ENCODE measurements around the gene SRP9. TPM values are rescaled to one million over a fixed set of nuclear protein-coding genes. Genes with fewer than 3 reads are reported as not detected.
"Not testable (repeated sequence)": the region's sequence is repeated elsewhere in the genome, so short reads cannot be mapped to it uniquely, and the experiment has no call there.

SRP9 gene
- total RNA-seq, 1 donor from 2014 or later: 368 TPM

DNA sequence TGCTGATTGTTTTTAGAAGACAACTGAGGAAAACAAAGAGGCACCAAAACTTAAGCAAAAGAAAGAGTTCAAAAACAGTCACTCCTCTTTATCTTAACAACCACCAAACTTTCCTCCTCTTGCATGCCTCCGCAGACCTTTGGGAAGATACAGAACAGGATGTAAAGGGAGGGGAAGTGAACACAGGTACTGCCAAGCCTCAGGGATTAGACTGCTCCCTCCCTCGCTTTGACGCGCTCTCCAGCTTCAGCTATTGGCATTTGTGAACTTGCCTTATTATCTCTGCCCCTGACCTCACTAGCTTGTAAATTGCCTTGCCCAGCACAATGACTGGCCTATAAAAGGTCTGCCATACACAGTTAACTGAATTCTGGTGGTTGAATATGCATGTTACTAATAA is 4.8 kb upstream of the SRP9 start:
- DNase-seq (ENCODE audit: low spot score in 2 of 2) (no peak), FAIRE-seq (no peak)

GRCh38 chr1:225774281-225775147 is 3.1 kb upstream of the SRP9 start:
- no peak for FAIRE-seq

DNA sequence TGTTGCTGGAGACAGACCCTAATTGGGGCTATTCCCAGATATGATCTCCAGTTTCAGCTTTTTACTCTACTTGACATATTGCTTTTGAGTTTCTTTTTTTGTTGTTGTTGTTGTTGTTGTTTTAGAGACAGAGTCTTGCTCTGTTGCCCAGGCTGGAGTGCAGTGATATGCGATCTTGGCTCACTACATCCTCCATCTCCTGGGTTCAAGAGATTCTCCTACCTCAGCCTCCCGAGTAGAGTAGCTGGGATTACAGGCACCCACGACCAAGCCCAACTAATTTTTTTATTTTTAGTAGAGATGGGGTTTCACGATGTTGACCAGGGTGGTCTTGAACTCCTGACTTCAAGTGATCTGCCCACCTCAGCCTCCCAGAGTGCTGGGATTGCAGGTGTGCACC is 1.3 kb upstream of the SRP9 start:
- FAIRE-seq: no peak
- no peak for DNase-seq (ENCODE audit: low spot score in 2 of 2)

More at GRCh38 chr1:225774281-225775147, 3.1 kb upstream of the SRP9 start:
- DNase-seq (ENCODE audit: low spot score in 2 of 2): no peak

GRCh38 chr1:225777058-225777582 is 506 bp upstream of the SRP9 start:
- no peak for DNase-seq (ENCODE audit: low spot score in 2 of 2)
- no peak for FAIRE-seq

DNA sequence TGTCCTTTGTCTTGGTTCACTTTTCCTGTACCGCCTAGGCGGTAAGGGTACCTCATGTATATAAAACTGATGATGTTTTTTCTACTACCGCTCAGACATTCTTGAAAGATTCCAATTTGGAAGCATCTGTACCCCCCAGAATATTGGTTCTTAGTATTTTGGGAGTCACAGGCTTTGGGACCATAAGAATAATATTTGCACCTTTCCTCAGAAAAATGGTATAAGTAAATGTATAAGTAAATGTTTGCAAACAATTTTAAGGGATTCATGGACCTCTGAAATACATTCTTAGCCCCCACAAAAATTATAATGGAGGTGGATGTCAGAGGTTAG is 677 bp downstream of the SRP9 start:
- FAIRE-seq (no peak), DNase-seq (ENCODE audit: low spot score in 2 of 2) (no peak)

- not testable (repeated sequence) for FAIRE-seq; DNase-seq (ENCODE audit: low spot score in 2 of 2)
Measured at GRCh38 chr1:225779165-225779564, 1.5 kb downstream of the SRP9 start.

DNA sequence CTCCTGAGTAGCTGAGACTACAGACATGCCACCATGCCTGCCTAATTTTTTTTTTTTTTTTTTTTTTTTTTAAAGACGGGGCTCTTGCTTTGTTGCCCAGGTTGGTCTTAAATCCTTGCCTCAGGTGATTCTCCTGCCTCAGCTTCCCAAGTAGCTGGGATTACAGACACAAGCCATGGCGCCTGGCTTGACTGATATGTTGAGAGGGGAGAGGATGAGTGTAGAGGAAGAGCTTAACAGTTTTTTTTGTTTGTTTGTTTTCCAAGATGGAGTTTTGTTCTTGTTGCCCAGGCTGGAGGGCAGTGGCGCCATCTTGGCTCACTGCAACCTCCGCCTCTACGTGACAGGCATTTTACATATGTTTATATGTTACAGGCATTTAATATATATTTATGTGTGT is 2.5 kb downstream of the SRP9 start:
- FAIRE-seq (no peak), DNase-seq (ENCODE audit: low spot score in 2 of 2) (no peak)

DNA sequence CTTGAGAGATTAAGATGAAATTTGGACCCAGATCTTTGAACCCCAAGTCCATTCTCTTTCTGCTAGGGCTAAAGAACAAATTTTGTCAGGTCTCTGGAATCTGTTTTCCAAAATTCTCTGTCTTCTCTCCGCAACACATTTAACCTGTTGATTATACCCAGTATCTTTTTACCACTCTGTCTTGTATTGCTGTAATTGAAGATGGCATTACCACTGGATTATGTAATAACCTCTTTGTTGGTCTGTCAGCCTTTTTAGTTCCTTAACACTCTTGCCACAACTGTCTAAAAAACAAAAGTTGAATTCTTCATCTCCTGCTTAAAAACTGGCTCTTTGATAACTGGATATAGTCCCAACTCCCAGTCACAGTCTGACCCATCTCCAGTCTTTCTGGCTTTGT is 3.0 kb downstream of the SRP9 start:
- FAIRE-seq: no peak
- no peak for DNase-seq (ENCODE audit: low spot score in 2 of 2)

DNA sequence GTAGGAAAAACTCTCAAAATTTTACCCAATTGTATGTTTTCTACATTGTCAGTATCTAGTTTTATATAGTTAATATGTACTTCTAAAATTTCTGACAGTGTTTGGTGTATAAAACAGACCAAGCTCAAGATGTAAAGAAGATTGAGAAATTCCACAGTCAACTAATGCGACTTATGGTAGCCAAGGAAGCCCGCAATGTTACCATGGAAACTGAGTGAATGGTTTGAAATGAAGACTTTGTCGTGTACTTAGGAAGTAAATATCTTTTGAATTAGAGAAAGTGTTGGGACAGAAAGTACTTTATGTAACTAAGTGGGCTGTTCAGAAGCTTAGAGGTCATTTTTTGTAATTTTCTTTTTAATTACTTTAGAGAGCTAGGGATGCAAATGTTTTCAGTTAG is 11.5 kb downstream of the SRP9 start:
- not testable (repeated sequence) for DNase-seq (ENCODE audit: low spot score in 2 of 2); FAIRE-seq

DNA sequence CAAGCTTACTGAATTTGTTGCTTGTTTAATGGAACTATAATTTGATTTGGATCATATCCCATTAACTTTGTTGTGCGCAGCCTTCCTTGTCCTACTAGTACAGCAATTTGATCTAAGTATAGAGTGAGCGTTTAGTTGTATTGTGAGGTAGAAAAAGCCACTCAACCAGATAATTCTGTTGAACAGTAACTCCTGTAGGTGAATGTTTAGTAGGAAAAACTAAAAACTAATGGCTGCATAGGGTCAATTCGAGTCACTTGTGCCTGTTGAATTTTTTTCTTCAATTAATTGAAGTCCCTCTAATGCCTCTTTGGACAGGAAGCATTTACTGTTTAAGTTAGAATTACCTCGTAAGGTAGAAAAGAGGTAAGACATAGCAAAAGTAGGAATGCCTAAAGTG is 17.3 kb downstream of the SRP9 start:
- DNase-seq (ENCODE audit: low spot score in 2 of 2) (no peak), FAIRE-seq (no peak)

- not testable (repeated sequence) for FAIRE-seq; DNase-seq (ENCODE audit: low spot score in 2 of 2)
Measured at GRCh38 chr1:225796097-225796496, 18.5 kb downstream of the SRP9 start.

DNA sequence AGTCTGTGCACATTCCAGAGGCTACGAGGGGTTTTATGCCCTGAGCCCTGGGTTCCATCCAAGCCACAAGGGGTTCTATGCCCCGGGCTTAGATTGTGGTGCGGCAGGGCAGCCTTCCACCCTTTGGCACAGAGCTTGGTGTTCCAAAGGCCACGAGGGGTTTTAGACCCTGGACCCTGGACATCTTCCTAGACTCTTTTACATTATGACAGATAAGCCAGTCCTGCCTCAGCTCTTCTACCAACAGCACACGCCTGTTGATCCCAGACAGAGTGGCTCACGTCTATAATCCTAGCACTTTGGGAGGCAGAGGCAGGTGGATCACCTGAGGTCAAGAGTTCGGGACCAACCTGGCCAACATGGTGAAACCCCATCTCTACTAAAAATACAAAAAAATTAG is 23.5 kb downstream of the SRP9 start:
- FAIRE-seq: not testable (repeated sequence)

GRCh38 chr1:225806249-225806648 is 28.6 kb downstream of the SRP9 start:
- DNase-seq (ENCODE audit: low spot score in 2 of 2) (no peak), FAIRE-seq (no peak)

More for the DNA sequence above, 23.5 kb downstream of the SRP9 start:
- DNase-seq (ENCODE audit: low spot score in 2 of 2): not testable (repeated sequence)

DNA sequence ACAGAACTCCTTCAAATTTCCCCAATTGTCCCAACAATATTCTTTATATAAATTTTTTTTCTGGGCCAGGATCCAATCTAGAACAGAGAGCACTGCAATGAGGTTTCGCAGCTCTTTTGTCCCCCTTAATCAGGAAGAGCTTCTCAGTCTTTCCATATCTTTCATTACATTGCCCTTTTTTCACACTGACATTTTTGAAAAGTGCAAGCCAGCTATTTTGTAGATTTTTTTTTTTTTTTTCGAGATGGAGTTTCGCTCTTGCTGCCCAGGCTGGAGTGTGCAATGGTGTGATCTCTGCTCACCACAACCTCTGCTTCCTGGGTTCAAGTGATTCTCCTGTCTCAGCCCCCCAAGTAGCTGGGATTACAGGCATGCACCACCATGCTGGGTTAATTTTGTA is 29.1 kb downstream of the SRP9 start:
- FAIRE-seq; DNase-seq (ENCODE audit: low spot score in 2 of 2): not testable (repeated sequence)

GRCh38 chr1:225808136-225808535 is 30.5 kb downstream of the SRP9 start:
- FAIRE-seq (no peak), DNase-seq (ENCODE audit: low spot score in 2 of 2) (no peak)

- no peak for FAIRE-seq
- peak; percentile 85 for DNase-seq (ENCODE audit: low spot score in 2 of 2)
Measured at GRCh38 chr1:225809842-225810578, 32.4 kb downstream of the SRP9 start, which contains the start of gene EPHX1. Gene EPHX1 (plus strand): TSS chr1:225810124. CDS start chr1:225828730, 18,606 bp downstream.

- not testable (repeated sequence) for FAIRE-seq
Measured at GRCh38 chr1:225810579-225811538, 33.2 kb downstream of the SRP9 start.

DNA sequence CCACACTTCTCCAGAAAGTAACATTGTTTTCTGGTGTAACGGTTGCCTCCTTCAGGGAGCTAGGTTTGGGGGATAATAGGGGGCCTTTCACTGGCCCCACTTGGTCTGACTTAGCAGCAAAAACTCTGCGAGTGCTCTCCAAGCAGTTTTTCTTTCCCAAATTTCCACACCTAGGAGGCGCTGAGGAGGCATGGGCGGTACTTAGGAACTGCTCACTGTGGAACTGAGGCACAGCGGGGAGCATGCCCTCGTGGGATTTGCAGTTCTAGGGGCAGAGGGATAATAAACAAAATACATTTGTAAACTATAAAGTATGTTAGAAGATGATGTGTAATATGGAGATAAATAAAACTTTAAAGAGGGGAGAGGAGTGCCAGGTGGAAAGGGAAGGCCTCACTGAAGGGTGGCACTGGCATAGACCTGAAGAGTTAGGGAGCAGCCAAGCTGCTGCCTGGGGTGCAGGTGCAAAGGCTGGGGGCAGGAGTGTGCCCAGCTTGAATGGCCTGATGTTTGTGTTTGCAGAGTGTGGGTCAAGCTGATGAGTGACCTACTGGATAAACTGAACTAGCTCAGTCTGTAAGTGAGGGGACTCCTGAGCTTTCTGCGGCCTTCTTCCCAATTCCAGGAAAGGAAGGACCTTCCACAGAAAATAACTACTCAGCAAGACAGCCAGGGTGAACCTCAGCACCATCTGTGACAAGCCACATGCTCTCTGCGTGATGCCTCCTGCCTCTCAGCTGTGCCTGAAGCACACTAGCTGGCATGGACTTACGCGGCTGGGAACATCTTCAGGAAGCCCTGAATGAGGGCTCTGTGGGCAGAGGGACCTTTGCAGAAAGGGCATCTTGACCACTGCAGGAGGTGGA is 34.2 kb downstream of the SRP9 start:
- DNase-seq (ENCODE audit: low spot score in 2 of 2) (no peak), FAIRE-seq (no peak)

More at GRCh38 chr1:225810579-225811538, 33.2 kb downstream of the SRP9 start:
- not testable (repeated sequence) for DNase-seq (ENCODE audit: low spot score in 2 of 2)

Measured in frontal cortex (tissue), 4 donors.